PC-9 (cell line): ENCODE data around the gene SLC38A1. TPM values are rescaled to one million over a fixed set of nuclear protein-coding genes. Genes with fewer than 3 reads are reported as not detected.

Source experiments
- BruUV-seq: library from RNA; stranded (reverse); fragments of 400-500 nt; replicated peaks from 2 replicates; lab custom pipeline; 2021; lab: Mats Ljungman, UMichigan
- CTCF ChIA-PET: fragments of 300-600 bp; sonication (Branson Sonifier 250); formaldehyde crosslinking; loops from one replicate; lab custom pipeline; 2022; ENCODE audit warnings: antibody characterized with exemption; lab: Charles Lee
- POLR2A ChIA-PET: fragments of 300-600 bp; sonication (Branson Sonifier 250); formaldehyde crosslinking; loops from one replicate; lab custom pipeline; 2022; ENCODE audit warnings: antibody characterized with exemption; ENCODE audit not compliant: unreplicated experiment; lab: Charles Lee
- DNase-seq, 2 experiments: peaks; one replicate each; pipeline versions ENCODE4 v3.0.0 to v3.0.0-alpha.2; 2015 to 2022; ENCODE audit warnings: mixed read lengths in 1 of 2
- H2AFZ ChIP-seq: fragments of 200-600 bp; sonication (generic); 2 replicates; pipeline ENCODE4 v1.8.1; 2017; ENCODE audit warnings: antibody characterized with exemption
- H3F3A ChIP-seq: fragments of 200-600 bp; sonication (generic); 2 replicates; pipeline ENCODE4 v1.8.1; 2017; ENCODE audit warnings: antibody characterized with exemption, mild to moderate bottlenecking, low read depth; ENCODE audit not compliant: insufficient read depth
- H3K27ac ChIP-seq: fragments of 200-600 bp; sonication (generic); 2 replicates; pipeline ENCODE4 v1.6.1; 2016; ENCODE audit warnings: mixed run types
- H3K27me3 ChIP-seq: fragments of 200-600 bp; sonication (generic); 2 replicates; pipeline ENCODE4 v1.6.1; 2016; ENCODE audit warnings: low read depth, mixed run types; ENCODE audit not compliant: insufficient read depth
- H3K36me3 ChIP-seq: fragments of 200-600 bp; sonication (generic); 2 replicates; pipeline ENCODE4 v1.6.1; 2016; ENCODE audit warnings: low read depth, mixed run types
- H3K4me1 ChIP-seq: fragments of 200-600 bp; sonication (generic); replicated peaks from 2 replicates; pipeline ENCODE4 v1.6.1; 2016; ENCODE audit warnings: mixed run types; ENCODE audit not compliant: insufficient read depth
- H3K4me2 ChIP-seq: fragments of 200-600 bp; sonication (generic); 2 replicates; pipeline ENCODE4 v1.6.1; 2017; ENCODE audit warnings: mixed run types
- H3K4me3 ChIP-seq: fragments of 200-600 bp; sonication (generic); 2 replicates; pipeline ENCODE4 v1.6.1; 2016; ENCODE audit warnings: mixed run types
- H3K79me2 ChIP-seq: fragments of 200-600 bp; sonication (generic); 2 replicates; pipeline ENCODE4 v1.6.1; 2017; ENCODE audit warnings: low read depth, mixed run types
- H3K9me2 ChIP-seq: fragments of 200-600 bp; sonication (generic); 2 replicates; pipeline ENCODE4 v1.8.1; 2017; ENCODE audit warnings: mild to moderate bottlenecking; ENCODE audit not compliant: insufficient read depth
- H3K9me3 ChIP-seq: fragments of 200-600 bp; sonication (generic); 2 replicates; pipeline ENCODE4 v1.8.1; 2016; ENCODE audit warnings: low read depth; ENCODE audit not compliant: insufficient read depth
- H4K20me1 ChIP-seq: fragments of 200-600 bp; sonication (generic); 2 replicates; pipeline ENCODE4 v1.8.1; 2017; ENCODE audit not compliant: insufficient read depth
- EZH2 ChIP-seq: fragments of 200-600 bp; sonication (generic); IDR thresholded peaks from 2 replicates; pipeline ENCODE4 v1.8.0; 2017; ENCODE audit warnings: antibody characterized with exemption, low read depth
- intact Hi-C: fragments of 100-400 bp; cut with micrococcal nuclease; formaldehyde crosslinking; loops from one replicate; pipeline ENCODE4 v1.10.0; 2022; ENCODE audit not compliant: unreplicated experiment
- total RNA-seq: library from RNA; stranded (reverse); gene quantifications from 2 replicates; pipeline ENCODE4 v1.2.3, GENCODE V29; 2021
- TF ChIP-seq, protein P1 (sequence below): fragments of 200-600 bp; sonication (generic); conservative IDR thresholded peaks from 2 replicates; pipeline ENCODE4 v1.6.1; 2017; ENCODE audit warnings: mixed run types, antibody characterized with exemption, mild to moderate bottlenecking, moderate library complexity

Gene SLC38A1
- total RNA-seq, 1 experiment from 2014 or later = 131 TPM

DNA sequence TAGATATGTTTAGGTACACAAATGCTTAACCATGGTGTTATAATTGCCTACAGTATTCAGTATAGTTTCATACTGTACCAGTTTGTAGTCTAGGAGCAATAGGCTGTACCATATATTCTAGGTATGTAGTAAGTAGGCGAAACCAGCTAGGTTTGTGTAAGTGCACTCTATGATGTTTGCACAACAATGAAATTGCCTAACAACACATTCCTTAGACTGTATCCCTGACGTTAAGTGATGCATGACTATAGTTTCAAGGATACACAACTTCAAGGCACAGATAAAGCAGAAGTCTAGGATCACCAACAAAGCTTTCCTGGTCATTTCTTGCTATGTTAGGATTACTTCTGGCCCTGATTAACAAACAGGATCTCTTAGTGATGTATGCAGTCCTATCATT, 135.1 kb downstream of the SLC38A1 start:
- H3K9me2 ChIP-seq = no peaks in the 10 kb centered on the region
- TF ChIP-seq, protein P1, sequence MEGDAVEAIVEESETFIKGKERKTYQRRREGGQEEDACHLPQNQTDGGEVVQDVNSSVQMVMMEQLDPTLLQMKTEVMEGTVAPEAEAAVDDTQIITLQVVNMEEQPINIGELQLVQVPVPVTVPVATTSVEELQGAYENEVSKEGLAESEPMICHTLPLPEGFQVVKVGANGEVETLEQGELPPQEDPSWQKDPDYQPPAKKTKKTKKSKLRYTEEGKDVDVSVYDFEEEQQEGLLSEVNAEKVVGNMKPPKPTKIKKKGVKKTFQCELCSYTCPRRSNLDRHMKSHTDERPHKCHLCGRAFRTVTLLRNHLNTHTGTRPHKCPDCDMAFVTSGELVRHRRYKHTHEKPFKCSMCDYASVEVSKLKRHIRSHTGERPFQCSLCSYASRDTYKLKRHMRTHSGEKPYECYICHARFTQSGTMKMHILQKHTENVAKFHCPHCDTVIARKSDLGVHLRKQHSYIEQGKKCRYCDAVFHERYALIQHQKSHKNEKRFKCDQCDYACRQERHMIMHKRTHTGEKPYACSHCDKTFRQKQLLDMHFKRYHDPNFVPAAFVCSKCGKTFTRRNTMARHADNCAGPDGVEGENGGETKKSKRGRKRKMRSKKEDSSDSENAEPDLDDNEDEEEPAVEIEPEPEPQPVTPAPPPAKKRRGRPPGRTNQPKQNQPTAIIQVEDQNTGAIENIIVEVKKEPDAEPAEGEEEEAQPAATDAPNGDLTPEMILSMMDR = no peak
- no peak for TF ChIP-seq EZH2
- H3K4me2 ChIP-seq = no peak overlapping the region
- BruUV-seq = no TSS peak
- CTCF ChIA-PET = no interaction called here
- no peak overlapping the region for H3K27ac ChIP-seq
- no peaks in the 10 kb centered on the region for H3K4me1 ChIP-seq
- no peaks in the 10 kb centered on the region for H3K36me3 ChIP-seq
- H3K79me2 ChIP-seq = no peaks in the 10 kb centered on the region
- no peaks in the 10 kb centered on the region for H3F3A ChIP-seq
- POLR2A ChIA-PET = interaction anchor here (0.7 kb wide), 1 partner anchor 8 kb away, joined by 6 read pairs; no protein-coding TSS in a partner anchor
- DNase-seq = peak in 1 of 2 experiments; percentile 56
- no peaks in the 10 kb centered on the region for H3K27me3 ChIP-seq
- H2AFZ ChIP-seq = no peak overlapping the region
- H4K20me1 ChIP-seq = no peaks in the 10 kb centered on the region
- H3K9me3 ChIP-seq = no peaks in the 10 kb centered on the region
- no peak overlapping the region for H3K4me3 ChIP-seq
- intact Hi-C loops = no loop called here

Other genes with a start within 250 kb of the SLC38A1 start
- gene SLC38A2, start 103.7 kb upstream of the SLC38A1 start, total RNA-seq = 193 and 322 TPM in 2 replicates